Ovary (tissue), 9 donors: ENCODE results near the gene DAB1. TPM values are rescaled to one million over a fixed set of nuclear protein-coding genes. Genes with fewer than 3 reads are reported as not detected.

ENCODE experiments used
- DNase-seq, 5 donors: peaks; one replicate each; pipeline ENCODE4 v3.0.0-alpha.2; 2019 to 2020
- H3K27ac ChIP-seq, 2 donors: fragments of 200-600 bp; one replicate each; pipeline versions ENCODE4 v1.5.1 to v1.8.0; 2019 to 2022
- H3K27me3 ChIP-seq: fragments of 200-600 bp; one replicate; pipeline ENCODE4 v1.8.0; 2022
- H3K36me3 ChIP-seq: fragments of 200-600 bp; sonication (generic); one replicate; pipeline ENCODE4 v1.5.1; 2019
- H3K4me1 ChIP-seq: one replicate; pipeline ENCODE4 v1.8.1; 2013; ENCODE audit warnings: mild to moderate bottlenecking, moderate library complexity; ENCODE audit not compliant: insufficient read depth
- H3K4me3 ChIP-seq: fragments of 200-600 bp; sonication (generic); one replicate; pipeline ENCODE4 v1.5.1; 2017
- H3K9me3 ChIP-seq, 2 donors: fragments of 200-600 bp in 1 of 2; sonication (generic) in 1 of 2; one replicate each; pipeline versions ENCODE4 v1.5.1 to v1.8.1; 2013 to 2019; ENCODE audit warnings: mild to moderate bottlenecking in 1 of 2, moderate library complexity in 1 of 2
- EP300 ChIP-seq: sonication (generic); formaldehyde crosslinking; IDR thresholded peaks from one replicate; pipeline ENCODE4 v1.6.1; 2017; ENCODE audit warnings: antibody characterized with exemption
- POLR2A ChIP-seq: fragments of 450-650 bp; IDR thresholded peaks from one replicate; pipeline ENCODE4 v1.6.1; 2017; ENCODE audit warnings: antibody characterized with exemption, mild to moderate bottlenecking, moderate library complexity
- WGBS, 3 donors: extraction: QIAGEN DNeasy Blood & Tissue Kit in 1 of 3; methylation state at CpG; one replicate each; pipeline versions ENCODE4 v1.1.5 to v1.1.7; 2013 to 2017; 5-methylcytosine and 5-hydroxymethylcytosine counted together
- intact Hi-C, 4 donors: fragments of 100-400 bp; cut with DNase I; formaldehyde crosslinking; loops; one replicate each; pipeline versions ENCODE4 v1.11.0 to v1.15.1; 2022 to 2023
- polyA plus RNA-seq, 2 donors: library from polyadenylated mRNA; stranded (reverse); fragments of 200-250 nt in 1 of 2; fragments of 350-450 nt in 1 of 2; fragmentation: Illumina TruSeq in 1 of 2; extraction: RNeasy Lipid Tissue Mini Kit (QIAGEN cat#74804) in 1 of 2; gene quantifications; one replicate each; pipeline ENCODE4 v1.2.3, GENCODE V29; 2013 to 2014
- total RNA-seq, 7 donors: library from RNA; depleted of rRNA in 2 of 7; stranded (reverse); fragments of >200 nt in 2 of 7; fragmentation: NEBNext Ultra II Directional in 3 of 7; extraction: Animal tissue kit (Norgen Biotek cat#: 25700) in 3 of 7; gene quantifications; one replicate each; pipeline versions ENCODE4 v1.1.0 to v1.2.4, GENCODE V29; 2016 to 2023
- TF ChIP-seq, protein P1 (sequence below), 3 donors: fragments of 450-650 bp in 2 of 3; fragments of 200-600 bp in 1 of 3; IDR thresholded peaks; one replicate each; pipeline versions ENCODE4 v1.5.1 to v1.8.0; 2016 to 2022; ENCODE audit warnings: antibody characterized with exemption in 3 of 3, mild to moderate bottlenecking in 1 of 3
- donor health status: DM: no; HTN: no; CAD: no; lungs with moderate emphysema.
- donor health status: DM: no; HTN: no; CAD: no.
- donor health status: Bipolar disorder and iron deficiency.
- donor health status: DM: yes; HTN: yes; CAD: no.
- donor health status: DM: no; HTN: no; CAD: no.
- donor health status: DM: yes; HTN: yes; CAD: no.

The DAB1 gene
- total and polyA plus RNA-seq, 9 donors = 0.22 to 5.5 (median 0.77) TPM

DNA sequence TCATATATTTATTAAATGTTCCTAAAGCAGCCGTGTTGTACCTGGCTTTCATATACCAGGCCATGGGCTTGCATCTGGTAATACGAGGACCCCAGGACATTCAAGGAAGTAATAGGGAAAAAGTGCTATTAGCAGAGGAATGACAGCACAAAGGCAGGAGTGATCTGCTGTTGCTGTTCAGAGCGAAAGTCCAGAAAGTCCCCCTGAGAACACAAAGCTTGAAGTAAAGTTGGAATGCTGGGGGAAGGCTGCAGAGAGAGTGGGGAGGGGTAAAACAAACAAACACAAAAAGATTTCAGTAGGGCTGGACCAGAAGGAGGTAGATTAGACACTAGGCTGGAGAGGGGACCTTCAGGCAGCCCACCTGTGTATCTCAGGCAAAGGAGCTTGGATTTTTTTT, 363.4 kb downstream of the DAB1 start:
- H3K4me1 ChIP-seq = no peaks in the 10 kb centered on the region
- H3K27ac ChIP-seq = no peak overlapping the region
- H3K36me3 ChIP-seq = no peaks in the 10 kb centered on the region
- TF ChIP-seq, protein P1, sequence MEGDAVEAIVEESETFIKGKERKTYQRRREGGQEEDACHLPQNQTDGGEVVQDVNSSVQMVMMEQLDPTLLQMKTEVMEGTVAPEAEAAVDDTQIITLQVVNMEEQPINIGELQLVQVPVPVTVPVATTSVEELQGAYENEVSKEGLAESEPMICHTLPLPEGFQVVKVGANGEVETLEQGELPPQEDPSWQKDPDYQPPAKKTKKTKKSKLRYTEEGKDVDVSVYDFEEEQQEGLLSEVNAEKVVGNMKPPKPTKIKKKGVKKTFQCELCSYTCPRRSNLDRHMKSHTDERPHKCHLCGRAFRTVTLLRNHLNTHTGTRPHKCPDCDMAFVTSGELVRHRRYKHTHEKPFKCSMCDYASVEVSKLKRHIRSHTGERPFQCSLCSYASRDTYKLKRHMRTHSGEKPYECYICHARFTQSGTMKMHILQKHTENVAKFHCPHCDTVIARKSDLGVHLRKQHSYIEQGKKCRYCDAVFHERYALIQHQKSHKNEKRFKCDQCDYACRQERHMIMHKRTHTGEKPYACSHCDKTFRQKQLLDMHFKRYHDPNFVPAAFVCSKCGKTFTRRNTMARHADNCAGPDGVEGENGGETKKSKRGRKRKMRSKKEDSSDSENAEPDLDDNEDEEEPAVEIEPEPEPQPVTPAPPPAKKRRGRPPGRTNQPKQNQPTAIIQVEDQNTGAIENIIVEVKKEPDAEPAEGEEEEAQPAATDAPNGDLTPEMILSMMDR (IDR thresholded peaks at IDR 0.05) = no peak
- no peak for TF ChIP-seq POLR2A
- TF ChIP-seq EP300 = no peak
- intact Hi-C loops = no loop called here
- no peak overlapping the region for H3K4me3 ChIP-seq
- no peaks in the 10 kb centered on the region for H3K27me3 ChIP-seq
- H3K9me3 ChIP-seq = no peaks in the 10 kb centered on the region
- WGBS, 3 donors = 85 to 91% (median 88%) methylated on average over 3 of the region's 3 CpGs
- DNase-seq = no peak

DNA sequence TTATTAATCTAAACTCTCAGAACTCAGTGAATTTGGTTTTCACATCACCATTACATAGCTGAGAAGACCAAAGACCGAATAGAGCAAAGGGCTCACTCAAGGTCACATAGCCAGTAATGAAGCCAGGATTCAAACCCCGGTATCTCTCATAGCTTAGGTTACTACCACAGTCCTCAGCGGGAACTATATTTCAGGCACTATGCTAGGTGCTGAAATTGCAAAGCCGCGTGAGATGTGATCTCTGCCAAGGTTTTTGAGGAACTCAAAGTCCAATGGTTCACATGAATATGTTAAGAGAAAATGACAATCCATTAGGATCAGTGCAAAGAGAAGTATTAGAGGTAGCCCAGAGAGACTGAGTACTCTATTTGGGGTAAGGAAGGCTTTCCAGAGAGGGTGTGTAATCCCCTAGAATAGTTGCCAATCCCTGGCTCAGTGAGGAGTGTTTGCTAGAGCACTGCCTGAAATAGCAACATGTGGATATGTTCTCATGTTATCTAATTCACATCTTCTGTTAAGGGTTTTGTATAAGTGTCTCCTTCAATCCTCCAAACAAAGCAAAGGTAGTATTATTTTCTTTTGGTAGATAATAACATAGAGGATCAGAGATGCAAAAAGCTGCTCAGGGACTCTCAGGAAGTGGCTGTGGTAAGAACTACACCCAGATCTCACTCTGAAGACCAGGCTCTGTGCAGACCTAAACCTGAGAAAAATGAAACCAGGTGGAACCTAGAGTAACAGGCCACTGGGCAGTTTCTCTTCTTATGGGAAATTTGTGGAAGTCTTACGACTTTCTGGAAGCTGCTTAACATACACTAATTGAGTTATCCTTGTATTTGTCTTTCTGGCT, 365.0 kb downstream of the DAB1 start:
- no peaks in the 10 kb centered on the region for H3K36me3 ChIP-seq
- WGBS, 3 donors = 73 to 90% (median 88%) methylated on average over 6 of the region's 6 CpGs
- no peak for DNase-seq
- H3K27me3 ChIP-seq = no peaks in the 10 kb centered on the region
- no peak overlapping the region for H3K27ac ChIP-seq
- no peaks in the 10 kb centered on the region for H3K9me3 ChIP-seq
- no peak overlapping the region for H3K4me3 ChIP-seq
- intact Hi-C loops = no loop called here
- TF ChIP-seq, protein P1 (IDR thresholded peaks at IDR 0.05) = no peak
- TF ChIP-seq POLR2A (no peak), EP300 (no peak)
- H3K4me1 ChIP-seq = no peaks in the 10 kb centered on the region

DNA sequence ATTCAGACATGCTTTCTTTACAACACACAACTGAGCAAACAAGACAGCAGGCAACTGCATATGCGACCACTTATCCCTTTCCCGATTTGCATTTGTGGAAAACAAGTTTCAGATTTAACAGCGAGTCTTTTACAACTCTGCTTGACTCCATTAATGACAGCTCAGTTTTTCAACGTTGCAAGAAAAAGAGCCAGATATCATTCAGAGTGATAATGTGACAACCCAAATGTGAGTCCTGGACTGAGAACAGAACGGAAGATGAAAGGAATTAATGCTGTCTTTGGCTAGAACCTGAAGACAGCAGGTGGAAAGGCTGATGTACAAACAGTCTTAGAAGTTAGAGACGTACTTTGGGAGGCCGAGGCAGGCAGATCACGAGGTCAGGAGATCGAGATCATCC, 375.0 kb downstream of the DAB1 start:
- WGBS, 3 donors = 74 to 76% (median 75%) methylated on average over 9 of the region's 9 CpGs
- H3K4me1 ChIP-seq = no peaks in the 10 kb centered on the region

DNA sequence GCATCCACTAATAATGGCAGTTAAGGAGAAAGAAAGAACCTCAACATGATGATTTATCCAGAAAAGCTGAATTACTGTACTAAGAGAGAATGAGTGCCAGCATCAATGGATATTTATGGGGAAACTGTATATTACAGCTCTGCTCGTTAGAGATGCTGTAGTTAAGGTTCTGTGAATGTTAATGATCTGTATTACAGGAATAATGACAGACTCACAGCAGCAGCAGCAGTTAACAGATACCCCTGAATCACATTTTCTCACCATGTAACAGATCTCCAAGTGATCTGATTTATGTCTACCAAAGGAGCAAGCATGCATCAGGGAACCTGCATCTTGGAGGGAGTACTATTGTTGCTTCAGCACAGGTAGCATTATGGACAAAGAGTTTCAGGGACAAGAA, 377.4 kb downstream of the DAB1 start:
- no peak for DNase-seq
- WGBS, 3 donors = 39 to 56% (median 43%) methylated on average over 1 of the region's 1 CpG
- Histone ChIP-seq H3K4me3 (no peak overlapping the region), H3K4me1 (no peaks in the 10 kb centered on the region), H3K36me3 (no peaks in the 10 kb centered on the region), H3K27me3 (no peaks in the 10 kb centered on the region), H3K27ac (no peak overlapping the region), H3K9me3 (no peaks in the 10 kb centered on the region)
- TF ChIP-seq, protein P1 (IDR thresholded peaks at IDR 0.05) = no peak
- TF ChIP-seq POLR2A (no peak), EP300 (no peak)
- intact Hi-C loops = no loop called here

More for the DNA sequence above, 375.0 kb downstream of the DAB1 start:
- Histone ChIP-seq H3K27me3 (no peaks in the 10 kb centered on the region), H3K27ac (no peak overlapping the region), H3K4me3 (no peak overlapping the region), H3K36me3 (no peaks in the 10 kb centered on the region), H3K9me3 (no peaks in the 10 kb centered on the region)
- intact Hi-C loops = no loop called here
- no peak for TF ChIP-seq POLR2A
- no peak for DNase-seq

DNA sequence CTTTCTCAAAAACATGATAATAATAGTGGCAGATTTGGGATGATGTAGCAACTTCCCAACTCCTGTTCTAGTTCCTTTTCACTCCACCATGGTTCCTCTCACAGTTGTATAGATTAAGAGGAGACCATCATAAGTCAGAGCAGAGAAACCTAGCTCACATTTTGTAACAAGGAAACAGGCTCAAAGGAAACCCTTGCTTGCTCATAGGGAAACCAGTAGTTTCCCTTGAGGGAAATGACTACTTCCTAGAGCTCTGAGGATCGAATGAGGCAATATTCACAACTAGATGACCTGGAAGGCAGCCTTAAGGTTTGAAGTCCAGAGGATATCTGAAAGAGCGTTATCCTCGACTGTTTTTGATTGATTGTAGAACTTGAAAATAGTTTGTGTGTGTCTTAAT, 382.0 kb downstream of the DAB1 start:
- H3K27ac ChIP-seq = no peak overlapping the region
- no peak for TF ChIP-seq EP300
- TF ChIP-seq POLR2A = no peak
- TF ChIP-seq, protein P1 (IDR thresholded peaks at IDR 0.05) = no peak
- 84 to 89% (median 89%) methylated on average over 3 of the region's 3 CpGs for WGBS, 3 donors
- no peak overlapping the region for H3K4me3 ChIP-seq
- intact Hi-C loops = no loop called here
- H3K4me1 ChIP-seq = no peaks in the 10 kb centered on the region
- H3K9me3 ChIP-seq = no peaks in the 10 kb centered on the region
- no peaks in the 10 kb centered on the region for H3K27me3 ChIP-seq
- H3K36me3 ChIP-seq = no peaks in the 10 kb centered on the region
- no peak for DNase-seq
